Stimulated activated naive CD4-positive, alpha-beta T cell (primary cell): ENCODE results near the gene MYOZ1.
"Not testable (repeated sequence)": the region's sequence is repeated elsewhere in the genome, so short reads cannot be mapped to it uniquely, and the experiment has no call there.

Source experiments
- DNase-seq, 6 experiments: peaks; one replicate each; lab custom pipeline; 2025; lab: John Stamatoyannopoulos, UW

Gene MYOZ1

DNA sequence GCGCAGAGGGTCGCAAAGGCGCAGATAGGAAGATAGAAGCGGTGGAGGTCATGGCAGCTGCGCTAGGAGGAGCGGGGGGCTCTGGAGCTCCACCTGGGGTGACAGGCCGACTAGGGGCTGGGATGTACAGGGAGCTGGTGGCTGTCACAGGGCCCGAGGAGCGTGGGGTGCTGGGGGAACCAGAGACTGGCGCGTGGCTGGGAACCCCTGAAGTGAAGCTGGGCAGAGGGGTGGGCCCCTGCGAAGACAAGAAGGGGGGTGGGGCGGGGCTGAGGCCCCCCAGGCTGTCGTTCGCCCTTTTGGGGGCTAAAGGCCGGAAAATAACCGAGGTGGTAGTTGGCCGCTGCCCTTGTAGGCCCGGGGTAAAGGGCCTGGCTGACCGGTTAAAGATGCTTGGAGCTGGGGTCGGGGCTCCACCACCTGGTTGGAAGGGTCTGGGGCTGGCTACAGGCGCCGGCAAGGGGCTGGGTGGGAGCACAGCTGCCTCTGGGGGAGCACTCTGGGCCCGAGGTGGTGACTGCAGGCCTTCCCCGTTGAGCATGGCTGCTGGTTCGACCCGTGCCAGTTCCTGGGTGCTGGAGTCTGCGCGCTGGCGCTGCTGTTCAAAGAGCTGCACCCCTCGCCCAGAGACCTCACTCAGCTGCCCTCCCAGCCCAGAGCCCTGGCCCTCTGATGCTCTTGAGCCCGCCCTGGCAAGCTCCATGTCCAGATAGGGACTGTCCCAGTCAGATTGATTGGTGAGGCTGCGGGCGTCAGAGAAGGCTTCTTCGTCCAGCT lies 6.8 kb upstream of the MYOZ1 start:
- DNase-seq = no peak

DNA sequence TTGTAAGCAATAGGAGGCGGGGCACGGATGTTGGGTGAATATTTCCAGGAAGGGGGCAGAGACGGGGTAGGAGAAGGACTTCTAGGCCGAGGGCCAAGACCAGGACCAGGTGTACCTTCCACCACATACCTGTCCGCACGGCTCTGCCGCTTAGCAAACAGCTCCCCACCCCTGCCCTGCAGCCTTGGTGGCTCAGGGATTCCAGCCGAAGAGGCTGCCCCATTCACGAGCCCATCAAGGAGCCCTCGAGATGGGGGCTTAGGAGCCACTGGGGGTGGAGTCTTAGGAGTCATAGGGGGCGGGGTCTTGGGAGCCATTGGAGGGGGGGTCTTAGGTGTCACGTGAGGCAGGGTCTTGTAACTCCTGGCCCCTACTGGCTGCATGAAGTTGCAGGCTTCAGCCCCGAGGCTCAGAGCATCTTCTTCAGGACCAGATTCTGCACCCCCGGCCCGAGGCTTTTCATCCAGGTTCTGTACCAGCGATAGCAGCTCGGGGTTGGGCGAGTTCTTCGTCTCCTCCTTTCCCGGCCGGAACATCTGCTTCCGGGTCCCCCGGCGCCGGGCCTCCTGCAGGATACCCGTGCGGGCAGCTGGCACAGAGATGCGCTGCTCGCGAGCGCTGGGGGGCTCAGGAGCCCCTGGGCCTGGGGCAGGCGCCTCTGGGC lies 6.1 kb upstream of the MYOZ1 start:
- DNase-seq = peak in 3 of 6 experiments; percentile 6 to 12 (median 8)

DNA sequence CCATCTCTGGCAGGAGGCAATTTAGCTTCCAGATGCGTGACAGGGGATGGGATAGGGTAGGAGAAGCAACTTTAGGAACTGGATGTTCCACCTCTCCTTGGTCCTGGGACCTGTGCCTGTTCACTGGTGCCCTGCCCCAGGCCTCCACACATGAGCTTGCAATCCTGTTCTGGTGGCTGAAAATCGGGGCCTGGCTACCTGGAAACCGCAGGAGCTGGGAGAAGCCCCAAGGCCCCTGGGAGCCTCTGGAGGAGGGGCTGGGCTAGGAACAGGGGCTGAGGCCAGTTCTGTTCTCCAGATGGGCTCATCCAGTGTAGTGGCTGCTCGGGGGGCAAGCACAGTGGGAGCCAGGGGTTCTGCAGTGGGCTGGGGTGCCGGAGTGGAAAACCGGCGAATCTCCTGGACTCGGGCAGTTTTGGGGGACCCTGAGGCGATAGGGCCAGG lies 5.3 kb upstream of the MYOZ1 start:
- no peak for DNase-seq

DNA sequence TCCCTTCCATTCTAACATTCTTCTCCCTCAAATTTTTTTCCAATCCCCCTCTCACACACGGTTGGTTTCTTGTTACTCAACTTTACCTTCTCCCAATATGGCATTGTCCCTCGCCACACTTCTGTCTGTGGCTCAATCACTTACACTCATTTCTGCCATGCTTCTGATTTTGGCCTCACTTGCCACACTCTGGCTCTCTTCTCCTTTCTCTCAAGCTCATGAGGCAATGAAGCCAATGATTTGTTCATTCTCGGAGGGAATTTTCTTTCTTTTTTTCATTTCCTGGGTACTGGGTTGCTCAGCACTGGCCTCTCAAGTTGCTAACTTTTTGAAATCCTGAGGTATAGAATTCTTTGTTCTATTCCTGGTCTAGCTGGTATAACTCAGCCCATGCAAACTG lies 4.0 kb upstream of the MYOZ1 start:
- DNase-seq = no peak

DNA sequence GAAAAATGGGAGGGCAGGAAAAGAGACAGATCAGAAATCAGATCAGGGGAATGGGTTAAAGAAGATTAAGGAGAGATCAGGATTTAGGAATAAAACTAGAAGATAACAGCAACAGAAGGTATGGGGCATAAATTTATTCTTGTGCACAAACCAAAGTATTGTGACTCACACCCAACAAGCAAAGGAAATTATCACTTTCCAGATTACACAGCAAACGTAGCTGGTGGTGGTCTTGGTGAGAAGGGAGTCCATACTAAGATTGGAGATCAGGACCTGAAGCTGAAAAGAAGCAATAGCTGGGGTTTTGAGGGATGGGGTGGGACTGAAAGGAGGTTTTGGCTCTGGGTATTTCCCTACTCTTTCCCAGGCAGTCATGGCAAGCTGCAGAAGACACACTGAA lies 3.5 kb upstream of the MYOZ1 start:
- DNase-seq = no peak

DNA sequence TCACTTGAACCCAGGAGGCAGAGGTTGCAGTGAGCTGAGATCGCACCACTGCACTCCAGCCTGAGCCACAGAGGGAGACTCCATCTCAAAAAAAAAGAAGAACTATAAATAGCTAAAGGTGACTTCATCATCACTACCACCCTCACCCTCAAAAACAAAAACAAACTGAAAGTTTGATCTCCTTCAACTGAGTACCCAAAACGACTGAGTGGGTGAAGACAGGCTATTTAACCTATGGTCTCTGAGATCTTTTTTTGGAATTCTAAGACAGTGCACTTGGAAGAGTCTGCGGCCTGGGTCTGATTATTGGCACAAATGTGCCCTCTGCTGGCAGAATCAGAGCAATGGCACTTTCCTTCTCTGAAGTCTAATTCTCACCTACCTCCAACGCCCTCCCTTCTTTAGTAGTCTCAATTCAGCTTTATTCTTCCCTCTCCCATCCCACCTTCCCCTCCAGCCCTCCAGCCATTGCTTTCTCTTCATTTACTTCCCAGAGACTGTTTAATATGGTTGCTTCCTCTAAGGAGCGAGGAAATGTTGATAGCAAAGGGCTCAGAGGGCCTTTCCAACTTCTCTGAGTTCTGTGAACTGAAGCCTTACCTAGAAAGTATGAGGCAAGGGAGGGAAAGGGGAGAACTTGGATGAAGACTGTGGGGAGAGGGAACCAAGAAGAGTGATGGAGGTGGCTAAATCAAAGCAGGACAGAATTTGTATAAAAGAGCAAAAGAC lies 2.9 kb upstream of the MYOZ1 start:
- peak; percentile 12 to 68 (median 27) for DNase-seq

DNA sequence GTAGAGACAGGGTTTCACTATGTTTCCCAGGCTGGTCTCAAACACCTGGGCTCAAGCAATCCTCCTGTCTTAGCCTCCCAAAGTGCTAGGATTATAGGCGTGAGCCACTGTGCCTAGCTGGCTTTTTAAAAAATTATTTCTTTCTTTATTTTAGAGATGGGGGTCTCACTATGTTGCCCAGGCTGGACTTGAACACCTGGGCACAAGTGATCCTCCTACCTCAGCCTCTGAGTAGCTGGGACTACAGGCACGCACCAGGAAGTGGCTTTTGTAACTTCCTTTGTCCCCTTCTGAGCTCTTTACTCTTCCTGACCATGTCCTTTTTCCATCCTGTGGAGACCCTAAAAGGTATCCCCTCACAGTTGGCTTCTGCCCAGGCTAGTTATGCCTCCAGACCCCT lies 2.1 kb upstream of the MYOZ1 start:
- no peak for DNase-seq

DNA sequence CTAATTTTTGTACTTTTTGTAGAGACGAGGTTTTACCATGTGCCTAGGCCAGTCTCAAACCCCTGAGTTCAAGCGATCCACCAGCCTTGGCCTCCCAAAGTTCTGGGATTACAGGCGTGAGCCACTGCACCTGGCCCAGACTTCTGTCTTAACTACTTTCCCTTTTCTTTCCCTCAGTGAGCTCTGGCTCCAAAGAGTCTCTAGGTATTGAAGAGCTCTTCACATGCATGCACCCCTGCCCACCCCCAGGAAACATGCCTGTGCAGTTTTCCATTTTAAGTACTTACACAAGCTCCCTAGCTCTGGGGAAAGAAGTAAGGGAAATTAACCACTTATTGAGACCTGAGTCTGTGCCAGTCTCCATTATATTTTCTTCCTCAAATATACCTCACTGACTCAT lies 2.0 kb downstream of the MYOZ1 start:
- DNase-seq = no peak

DNA sequence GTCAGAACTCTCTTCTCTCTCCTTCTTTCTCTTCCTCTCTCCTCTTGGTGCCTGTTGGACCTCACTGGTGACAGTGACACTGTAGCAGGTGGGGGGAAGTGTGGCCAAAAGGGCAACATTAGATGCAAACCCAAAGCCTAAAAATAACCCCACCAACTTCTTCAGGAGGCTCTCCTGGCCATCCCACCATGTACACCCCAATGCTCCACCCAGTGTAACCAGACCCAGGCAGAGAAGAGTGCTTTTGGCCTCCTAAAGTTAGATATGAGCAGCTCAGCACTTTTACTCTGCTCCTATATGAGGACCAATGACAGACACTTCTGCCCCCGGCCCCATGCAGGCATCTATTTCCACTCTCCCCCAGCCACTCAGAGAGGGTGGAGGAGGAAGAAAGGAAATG lies 5.5 kb downstream of the MYOZ1 start:
- DNase-seq = no peak

DNA sequence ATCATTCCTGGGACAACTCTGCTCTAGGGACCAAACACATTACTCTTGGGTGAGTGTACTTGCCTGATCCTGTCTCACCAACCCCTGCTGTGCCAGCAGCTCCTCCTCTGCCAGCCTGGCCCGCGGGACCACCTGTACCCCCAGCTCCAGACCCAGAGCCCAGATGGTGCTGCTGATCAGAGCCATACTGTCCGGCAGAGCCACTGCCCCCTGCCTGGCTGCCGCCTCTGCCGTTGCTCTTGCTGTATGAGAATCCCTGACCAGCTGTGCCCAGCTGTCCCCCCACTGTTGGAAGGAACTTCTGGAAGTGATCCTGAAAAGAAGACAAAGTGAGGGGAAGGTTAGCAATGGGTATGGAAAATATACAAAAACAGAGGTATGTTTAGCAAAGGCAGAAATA lies 6.9 kb downstream of the MYOZ1 start:
- DNase-seq = no peak

DNA sequence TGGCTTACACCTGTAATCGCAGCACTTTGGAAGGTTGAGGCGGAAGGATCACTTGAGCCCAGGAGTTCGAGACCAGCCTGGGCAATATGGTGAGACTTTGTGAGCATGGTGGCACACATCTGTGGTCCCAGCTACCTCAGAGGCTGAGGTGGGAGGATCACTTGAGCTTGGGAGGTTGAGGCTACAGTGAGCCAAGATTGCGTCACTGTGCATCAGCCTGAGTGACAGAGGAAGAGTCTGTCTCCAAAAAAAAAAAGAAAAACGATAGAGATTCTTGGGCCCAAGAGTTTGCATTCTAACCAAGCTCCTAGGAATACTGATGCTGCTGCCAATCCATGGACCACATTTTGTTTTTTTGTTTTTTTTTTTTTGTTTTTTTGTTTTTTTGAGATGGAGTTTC lies 12.1 kb downstream of the MYOZ1 start:
- no peak for DNase-seq

DNA sequence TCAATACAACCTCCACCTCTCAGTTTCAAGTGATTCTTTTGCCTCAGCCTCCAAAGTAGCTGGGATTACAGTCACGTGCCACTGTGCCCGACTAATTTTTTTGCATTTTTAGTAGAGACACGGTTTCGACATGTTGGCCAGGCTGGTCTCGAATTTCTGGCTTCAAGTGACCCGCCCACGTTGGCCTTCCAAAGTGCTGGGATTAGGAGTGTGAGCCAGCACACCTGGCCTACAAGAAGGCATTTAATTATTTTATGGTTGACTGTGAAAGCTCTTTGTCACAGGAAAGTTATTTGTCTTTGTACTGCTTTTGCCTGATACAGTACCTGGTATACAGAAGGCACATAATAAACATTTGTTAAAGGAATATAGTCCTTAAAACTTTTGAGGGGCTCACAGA lies 12.9 kb downstream of the MYOZ1 start:
- DNase-seq = no peak

DNA sequence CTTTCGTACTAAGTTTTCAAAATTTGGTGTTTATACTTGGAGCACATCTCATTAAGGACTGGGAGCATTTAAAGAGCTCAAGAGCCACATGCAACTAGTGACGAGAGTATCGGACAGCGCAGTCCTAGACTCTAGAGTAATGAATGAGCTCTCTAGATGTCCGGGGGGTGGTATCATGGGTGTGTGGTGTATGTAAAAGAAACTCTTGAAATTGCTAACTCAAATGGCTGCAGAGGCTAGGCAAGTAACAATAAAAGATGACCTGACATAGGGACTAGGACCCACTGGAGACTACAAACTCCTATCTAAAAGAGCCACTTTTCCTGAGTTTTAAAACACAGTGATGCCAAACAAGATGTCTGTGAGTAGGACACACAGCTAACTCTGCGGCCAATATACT lies 14.0 kb downstream of the MYOZ1 start:
- DNase-seq = no peak

DNA sequence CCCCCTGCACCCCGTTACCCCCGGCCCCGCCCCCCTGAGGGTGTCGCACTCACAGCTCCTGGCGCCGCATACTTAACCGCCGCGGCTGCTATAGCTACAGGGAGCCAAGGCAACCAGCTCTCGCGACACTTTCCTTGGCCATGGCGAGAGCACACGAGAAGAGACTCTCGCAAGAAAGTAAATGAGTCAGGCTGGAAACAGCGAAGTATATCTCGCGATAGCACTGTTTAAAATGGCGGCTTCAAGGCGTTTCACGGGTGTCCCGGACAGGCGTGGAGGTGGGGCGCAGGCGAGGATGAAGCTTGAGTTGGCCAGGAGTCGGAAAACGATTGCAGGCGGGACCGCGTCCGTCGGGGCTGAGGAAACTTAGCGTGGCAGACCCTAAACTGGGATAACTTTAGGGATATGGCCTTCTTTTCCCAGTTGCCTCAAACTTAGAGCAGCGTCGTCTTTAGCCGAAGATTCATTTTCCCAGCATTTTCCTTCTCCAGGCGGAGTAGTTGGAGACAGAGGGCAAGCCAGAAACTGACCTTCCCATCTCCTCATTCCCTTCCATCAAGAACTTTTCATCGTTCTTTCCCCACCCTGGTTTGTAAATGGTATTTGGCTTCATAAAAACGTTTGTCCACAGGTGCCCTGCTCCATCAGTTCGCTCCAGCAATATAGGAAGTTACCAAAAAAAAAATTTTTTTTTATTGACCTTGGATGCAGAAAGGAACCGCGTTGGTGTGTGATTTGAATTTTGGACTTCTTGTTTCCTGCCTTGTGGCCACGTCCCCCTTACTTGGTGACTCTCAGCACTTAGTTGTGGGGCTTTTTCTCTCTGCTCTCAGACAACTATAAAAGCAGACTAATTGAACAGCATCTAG lies 15.2 kb downstream of the MYOZ1 start:
- DNase-seq = peak; percentile 84 to 94 (median 92)

DNA sequence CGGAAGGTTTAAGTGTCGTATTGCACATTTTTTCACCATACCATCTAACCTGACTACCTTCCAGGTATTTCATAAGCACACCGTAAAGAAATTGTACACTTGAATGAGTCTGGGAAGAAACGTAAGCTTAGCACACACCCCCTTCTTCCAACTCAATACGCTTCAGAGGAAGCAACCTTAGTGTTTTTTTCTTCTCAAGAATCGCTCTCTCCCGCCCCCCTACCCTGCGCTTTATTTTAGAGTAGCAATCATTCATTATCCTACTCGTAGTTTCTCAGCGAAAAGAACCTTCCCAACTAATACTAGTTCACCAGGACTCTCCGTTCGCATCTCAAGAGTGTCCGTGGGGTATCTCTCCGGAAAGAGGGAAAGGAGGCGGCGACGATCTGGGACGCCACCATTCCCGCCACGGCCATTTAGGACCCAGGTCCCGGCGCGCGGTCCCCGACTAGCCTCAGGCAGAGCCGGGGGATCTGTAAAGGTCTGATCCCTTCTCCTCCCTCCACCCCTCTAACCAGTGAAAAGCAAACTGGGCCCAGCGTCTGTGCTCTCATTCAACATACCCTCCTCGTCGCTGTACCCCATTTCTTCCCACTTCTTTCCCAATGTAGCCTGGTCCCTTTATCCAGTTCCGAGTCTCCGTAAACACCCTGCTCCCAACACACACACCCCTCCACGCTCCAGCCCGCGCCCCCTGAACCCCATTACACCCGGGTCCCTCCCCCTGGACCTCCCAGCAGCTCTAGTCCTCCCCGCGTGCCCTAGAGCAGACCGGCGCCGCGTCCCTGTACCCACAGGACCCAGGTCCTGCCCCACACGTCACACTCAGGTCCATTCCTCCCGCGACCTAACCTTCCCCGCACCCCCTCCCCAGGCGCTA lies 16.0 kb downstream of the MYOZ1 start:
- peak in 3 of 6 experiments; percentile 1 to 32 (median 8) for DNase-seq

DNA sequence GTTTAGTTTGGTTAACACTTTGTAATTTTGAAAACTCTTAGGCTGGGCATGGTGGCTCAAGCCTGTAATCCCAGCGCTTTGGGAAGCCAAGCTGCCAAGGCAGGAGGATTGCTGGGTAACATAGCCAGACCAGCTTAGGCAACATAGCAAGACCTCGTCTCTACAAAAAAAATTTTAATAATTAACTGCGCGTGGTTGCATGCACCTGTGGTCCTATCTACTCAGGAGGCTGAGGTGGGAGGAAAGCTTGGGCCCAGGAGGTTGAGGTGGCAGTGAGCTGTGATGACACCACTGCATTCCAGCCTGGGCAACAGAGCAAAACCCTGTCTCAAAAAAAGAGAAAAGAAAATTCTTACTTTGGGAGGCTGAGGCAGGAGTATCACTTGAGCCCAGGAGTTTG lies 18.2 kb downstream of the MYOZ1 start:
- no peak for DNase-seq

DNA sequence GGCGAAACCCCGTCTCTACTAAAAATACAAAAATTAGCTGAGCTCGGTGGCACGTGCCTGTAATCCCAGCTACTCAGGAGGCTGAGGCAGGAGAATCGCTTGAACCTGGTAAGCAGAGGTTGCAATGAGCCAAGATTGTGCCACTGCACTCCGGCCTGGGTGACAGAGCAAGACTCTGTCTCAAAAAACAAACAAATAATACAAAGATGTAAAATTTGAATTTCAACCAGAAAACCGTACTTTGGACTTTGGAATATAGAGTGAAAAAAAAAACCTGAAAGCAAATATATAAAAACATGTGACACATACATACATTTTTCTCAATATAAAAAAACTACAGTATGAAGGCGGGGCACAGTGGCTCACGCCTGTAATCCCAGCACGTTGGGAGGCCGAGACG lies 20.3 kb downstream of the MYOZ1 start:
- DNase-seq = not testable (repeated sequence)

DNA sequence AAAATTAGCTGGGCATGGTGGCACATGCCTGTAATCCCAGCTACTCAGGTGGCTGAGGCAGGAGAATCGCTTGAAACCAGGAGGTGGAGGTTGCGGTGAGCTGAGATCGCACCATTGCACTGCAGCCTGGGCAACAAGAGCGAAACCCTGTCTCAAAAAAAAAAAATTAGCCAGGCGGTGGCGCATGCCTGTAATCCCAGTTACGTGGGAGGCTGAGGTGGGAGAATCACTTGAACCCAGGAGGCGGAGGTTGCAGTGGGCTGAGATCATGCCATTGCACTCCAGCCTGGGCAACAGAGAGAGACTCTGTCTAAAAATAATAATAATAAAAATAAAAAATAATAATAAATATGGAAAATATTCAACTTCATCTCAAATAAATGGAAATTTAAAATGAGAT lies 24.1 kb downstream of the MYOZ1 start:
- DNase-seq = not testable (repeated sequence)

DNA sequence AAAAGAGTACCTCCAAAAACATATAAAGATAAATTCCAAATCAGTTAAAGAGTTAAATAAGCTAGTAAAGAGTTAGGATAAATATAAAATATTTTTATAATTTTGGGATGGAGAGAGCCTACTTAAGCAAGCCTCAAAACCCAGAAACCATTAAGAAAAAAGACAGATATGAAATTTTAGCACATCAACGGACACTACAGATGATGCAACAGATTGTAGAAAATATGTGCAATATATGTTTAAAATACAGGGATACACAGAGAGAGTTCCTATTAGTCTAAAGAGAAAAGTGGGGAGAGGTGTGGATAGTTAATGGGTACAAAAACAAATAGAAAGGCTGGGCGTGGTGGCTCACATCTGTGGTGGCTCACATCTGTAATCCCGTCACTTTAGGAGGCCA lies 26.6 kb downstream of the MYOZ1 start:
- no peak for DNase-seq

DNA sequence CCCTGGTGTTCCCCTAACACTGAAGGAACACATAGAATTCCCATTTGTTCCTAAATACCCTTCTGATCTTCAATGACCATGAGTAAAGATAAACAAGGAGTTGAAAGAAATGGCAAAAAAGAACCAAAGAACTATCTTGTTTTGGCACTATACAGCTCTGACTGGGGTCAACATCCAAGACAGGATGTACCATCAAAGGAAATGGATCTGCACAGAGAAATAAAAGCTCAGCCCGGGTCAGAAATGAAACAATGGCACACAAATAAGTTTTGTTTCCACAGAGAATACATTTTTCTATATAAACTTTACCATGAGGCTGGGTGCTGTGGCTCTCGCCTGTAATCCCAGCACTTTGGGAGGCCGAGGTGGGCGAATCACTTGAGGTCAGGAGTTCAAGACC lies 32.2 kb downstream of the MYOZ1 start:
- DNase-seq = no peak

DNA sequence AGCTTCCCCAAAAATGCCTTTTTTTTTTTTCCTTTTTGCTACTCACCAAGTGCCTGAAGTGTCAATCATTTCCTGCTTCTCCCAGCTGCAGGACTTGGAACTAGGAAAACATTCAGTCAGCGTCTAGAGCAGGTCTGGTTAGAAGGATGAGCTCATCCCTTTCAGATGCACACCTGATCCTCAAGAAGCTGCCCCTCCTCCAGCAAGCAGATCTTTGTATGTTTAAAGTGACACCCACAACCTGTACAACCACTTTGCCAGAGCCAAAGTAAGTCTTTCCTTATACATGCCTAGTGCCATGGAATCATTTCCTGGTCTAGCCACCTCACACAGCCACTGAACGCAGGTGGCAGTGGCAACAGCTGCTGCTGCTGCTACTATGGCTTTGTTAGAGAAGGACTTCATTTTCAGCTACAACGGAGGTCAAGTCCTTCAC lies 39.8 kb downstream of the MYOZ1 start:
- no peak for DNase-seq
